IPS-18c (cell line): ENCODE results near the gene DSG3.
"Not testable (repeated sequence)": the region's sequence is repeated elsewhere in the genome, so short reads cannot be mapped to it uniquely, and the experiment has no call there.

Experiments used
- H3K4me3 ChIP-seq: 2 replicates; pipeline ENCODE4 v1.7.0; 2013; ENCODE audit warnings: low read depth, mild to moderate bottlenecking, low read length, moderate library complexity; ENCODE audit not compliant: insufficient read depth
- H3K9me3 ChIP-seq: one replicate; pipeline ENCODE4 v1.6.1; 2013; ENCODE audit warnings: mild to moderate bottlenecking, low read length, moderate library complexity; ENCODE audit not compliant: control insufficient read depth, insufficient read depth

The DSG3 gene

GRCh38 chr18:31503011-31503410 lies 55.5 kb downstream of the DSG3 start:
- Histone ChIP-seq H3K4me3 (no peak overlapping the region), H3K9me3 (no peaks in the 10 kb centered on the region)

GRCh38 chr18:31504455-31505147 lies 57.1 kb downstream of the DSG3 start:
- no peaks in the 10 kb centered on the region for H3K9me3 ChIP-seq

GRCh38 chr18:31505156-31505555 lies 57.6 kb downstream of the DSG3 start:
- Histone ChIP-seq H3K9me3 (no peaks in the 10 kb centered on the region), H3K4me3 (no peak overlapping the region)

More at GRCh38 chr18:31504455-31505147, 57.1 kb downstream of the DSG3 start:
- no peak overlapping the region for H3K4me3 ChIP-seq

GRCh38 chr18:31506024-31506742 lies 58.6 kb downstream of the DSG3 start:
- no peaks in the 10 kb centered on the region for H3K9me3 ChIP-seq
- no peak overlapping the region for H3K4me3 ChIP-seq

GRCh38 chr18:31507124-31507523 lies 59.6 kb downstream of the DSG3 start:
- not testable (repeated sequence) for H3K9me3 ChIP-seq, H3K4me3 ChIP-seq

GRCh38 chr18:31508781-31509180 lies 61.2 kb downstream of the DSG3 start:
- no peak overlapping the region for H3K4me3 ChIP-seq

GRCh38 chr18:31509571-31509970 lies 62.0 kb downstream of the DSG3 start:
- H3K4me3 ChIP-seq: no peak overlapping the region

More at GRCh38 chr18:31508781-31509180, 61.2 kb downstream of the DSG3 start:
- no peaks in the 10 kb centered on the region for H3K9me3 ChIP-seq

GRCh38 chr18:31510319-31510718 lies 62.8 kb downstream of the DSG3 start:
- Histone ChIP-seq H3K4me3 (no peak overlapping the region), H3K9me3 (no peaks in the 10 kb centered on the region)

More at GRCh38 chr18:31509571-31509970, 62.0 kb downstream of the DSG3 start:
- no peaks in the 10 kb centered on the region for H3K9me3 ChIP-seq

- Histone ChIP-seq H3K9me3 (no peaks in the 10 kb centered on the region), H3K4me3 (no peak overlapping the region)
Measured at GRCh38 chr18:31511098-31511497, 63.6 kb downstream of the DSG3 start.

- Histone ChIP-seq H3K9me3 (no peaks in the 10 kb centered on the region), H3K4me3 (no peak overlapping the region)
Measured at GRCh38 chr18:31512203-31512764, 64.7 kb downstream of the DSG3 start.

- H3K9me3 ChIP-seq: no peaks in the 10 kb centered on the region
- H3K4me3 ChIP-seq: no peak overlapping the region
Measured at GRCh38 chr18:31513189-31513935, 65.8 kb downstream of the DSG3 start.

- H3K9me3 ChIP-seq: no peaks in the 10 kb centered on the region
Measured at GRCh38 chr18:31516437-31516836, 68.9 kb downstream of the DSG3 start.

GRCh38 chr18:31526374-31526773 lies 78.8 kb downstream of the DSG3 start:
- H3K4me3 ChIP-seq: no peak overlapping the region
- no peaks in the 10 kb centered on the region for H3K9me3 ChIP-seq

More at GRCh38 chr18:31516437-31516836, 68.9 kb downstream of the DSG3 start:
- H3K4me3 ChIP-seq: no peak overlapping the region
